ENCODE data around the gene SRBD1.

- TF ChIP-seq CTCF (conservative IDR thresholded peaks at IDR 0.05 in 1 of 2, IDR thresholded peaks at IDR 0.05 in 1 of 2; ENCODE audit: extremely low read depth in 1 of 2, insufficient read depth in 1 of 2, low read depth in 1 of 2, low read length in 2 of 2) (no peak), EZH2 (IDR thresholded peaks at IDR 0.05; ENCODE audit: borderline replicate concordance, low read length) (no peak)
Measured at GRCh38 chr2:45653122-45653913, 42.3 kb upstream of the SRBD1 start.
